Muscle layer of colon (tissue), 2 donors: ENCODE measurements around the gene GPR143.
"Not testable (repeated sequence)": the region's sequence is repeated elsewhere in the genome, so short reads cannot be mapped to it uniquely, and the experiment has no call there.

Source experiments
- H3K27ac ChIP-seq: one replicate; pipeline ENCODE4 v1.7.0; 2013; ENCODE audit warnings: low read depth, mild to moderate bottlenecking, low read length, moderate library complexity
- H3K27me3 ChIP-seq, 2 donors: one replicate each; pipeline ENCODE4 v1.7.0; 2013; ENCODE audit warnings: low read length in 2 of 2, mild to moderate bottlenecking in 2 of 2; ENCODE audit not compliant: insufficient read depth in 2 of 2, control insufficient read depth in 1 of 2
- H3K36me3 ChIP-seq: one replicate; pipeline ENCODE4 v1.7.0; 2013; ENCODE audit warnings: mild to moderate bottlenecking, low read length; ENCODE audit not compliant: insufficient read depth
- H3K4me1 ChIP-seq: one replicate; pipeline ENCODE4 v1.7.0; 2013; ENCODE audit warnings: mild to moderate bottlenecking, low read length; ENCODE audit not compliant: insufficient read depth
- H3K4me3 ChIP-seq, 2 donors: one replicate each; pipeline ENCODE4 v1.7.0; 2013; ENCODE audit warnings: low read length in 2 of 2, low read depth in 1 of 2, mild to moderate bottlenecking in 1 of 2, moderate library complexity in 1 of 2
- H3K9ac ChIP-seq: one replicate; pipeline ENCODE4 v1.7.0; 2013; ENCODE audit warnings: low read length
- H3K9me3 ChIP-seq: one replicate; pipeline ENCODE4 v1.7.0; 2013; ENCODE audit warnings: mild to moderate bottlenecking, low read length
- donor health status: abdominal sarcoma.
- donor health status: Adenocarcinoma of cecum.

The GPR143 gene

DNA sequence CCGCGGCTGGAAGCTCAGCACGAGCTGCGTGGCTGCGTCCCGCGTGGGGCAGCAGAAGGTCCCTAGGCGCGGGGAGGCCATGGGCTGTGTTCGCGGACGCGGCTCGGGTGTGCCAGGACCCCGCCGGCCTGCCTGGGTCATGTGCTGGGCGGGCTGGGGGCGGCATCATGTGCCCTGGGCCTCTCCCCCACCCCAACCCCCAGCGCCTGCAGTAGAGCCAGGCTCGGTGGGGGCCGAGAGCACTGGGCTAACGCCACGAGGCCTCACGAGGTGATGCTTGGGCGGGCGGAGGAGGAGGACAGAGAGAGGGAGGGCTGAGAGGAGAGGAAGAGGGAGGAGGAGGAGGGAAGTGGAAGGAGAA lies at the start of gene GPR143:
Gene GPR143 (minus strand): TSS at position 111 of the 361 bp plus-strand sequence. CDS start 30 bp downstream, at position 81.
- Histone ChIP-seq H3K36me3 (no peaks in the 10 kb centered on the region), H3K4me3 (no peak within 1 kb of the TSS), H3K9me3 (no peaks in the 10 kb centered on the region), H3K4me1 (no peaks in the 10 kb centered on the region), H3K27ac (no peak within 1 kb of the TSS), H3K9ac (no peak within 1 kb of the TSS), H3K27me3 (peaks cover 0 to 16% of the 10 kb centered on the region in 2 donors)

DNA sequence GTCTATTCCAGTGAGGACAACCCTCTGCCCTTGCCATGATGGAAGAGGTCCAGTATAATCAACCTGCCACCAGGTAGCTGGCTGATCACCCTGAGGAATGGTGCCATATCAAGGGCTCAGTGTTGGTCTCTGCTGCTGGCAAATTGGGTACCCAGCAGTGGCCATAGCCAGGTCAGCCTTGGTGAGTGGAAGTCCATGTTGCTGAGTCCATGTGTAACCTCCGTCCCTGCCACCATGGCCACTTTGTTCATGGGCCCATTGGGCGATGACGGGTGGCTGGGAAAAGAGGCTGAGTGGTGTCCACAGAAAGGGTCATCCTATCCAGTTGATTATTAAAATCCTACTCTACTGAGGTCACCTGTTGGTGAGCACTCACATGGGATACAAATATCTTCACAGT lies 45.4 kb upstream of the GPR143 start:
- H3K27me3 ChIP-seq, H3K4me1 ChIP-seq, H3K27ac ChIP-seq, H3K9me3 ChIP-seq, H3K4me3 ChIP-seq, H3K36me3 ChIP-seq, H3K9ac ChIP-seq: not testable (repeated sequence)

DNA sequence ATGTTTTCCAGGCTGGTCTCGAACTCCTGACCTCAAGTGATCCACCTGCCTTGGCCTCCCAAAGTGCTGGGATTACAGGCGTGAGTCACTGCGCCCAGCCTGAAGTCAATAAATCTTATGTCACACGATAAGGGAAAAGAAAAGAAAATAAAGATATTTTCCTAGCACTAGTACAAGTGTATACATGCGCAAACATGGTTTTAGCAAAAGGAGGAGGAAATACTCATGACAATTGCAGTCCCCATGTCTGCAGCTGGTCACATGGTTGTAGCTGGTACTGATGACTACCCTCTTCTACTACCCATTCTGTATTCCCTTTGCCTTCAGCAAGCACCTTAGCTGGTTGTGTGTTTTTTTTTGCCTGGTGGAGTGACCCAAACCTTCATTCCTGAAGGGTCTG lies 44.2 kb upstream of the GPR143 start:
- not testable (repeated sequence) for H3K27ac ChIP-seq, H3K4me3 ChIP-seq, H3K4me1 ChIP-seq, H3K36me3 ChIP-seq, H3K9me3 ChIP-seq, H3K9ac ChIP-seq, H3K27me3 ChIP-seq

DNA sequence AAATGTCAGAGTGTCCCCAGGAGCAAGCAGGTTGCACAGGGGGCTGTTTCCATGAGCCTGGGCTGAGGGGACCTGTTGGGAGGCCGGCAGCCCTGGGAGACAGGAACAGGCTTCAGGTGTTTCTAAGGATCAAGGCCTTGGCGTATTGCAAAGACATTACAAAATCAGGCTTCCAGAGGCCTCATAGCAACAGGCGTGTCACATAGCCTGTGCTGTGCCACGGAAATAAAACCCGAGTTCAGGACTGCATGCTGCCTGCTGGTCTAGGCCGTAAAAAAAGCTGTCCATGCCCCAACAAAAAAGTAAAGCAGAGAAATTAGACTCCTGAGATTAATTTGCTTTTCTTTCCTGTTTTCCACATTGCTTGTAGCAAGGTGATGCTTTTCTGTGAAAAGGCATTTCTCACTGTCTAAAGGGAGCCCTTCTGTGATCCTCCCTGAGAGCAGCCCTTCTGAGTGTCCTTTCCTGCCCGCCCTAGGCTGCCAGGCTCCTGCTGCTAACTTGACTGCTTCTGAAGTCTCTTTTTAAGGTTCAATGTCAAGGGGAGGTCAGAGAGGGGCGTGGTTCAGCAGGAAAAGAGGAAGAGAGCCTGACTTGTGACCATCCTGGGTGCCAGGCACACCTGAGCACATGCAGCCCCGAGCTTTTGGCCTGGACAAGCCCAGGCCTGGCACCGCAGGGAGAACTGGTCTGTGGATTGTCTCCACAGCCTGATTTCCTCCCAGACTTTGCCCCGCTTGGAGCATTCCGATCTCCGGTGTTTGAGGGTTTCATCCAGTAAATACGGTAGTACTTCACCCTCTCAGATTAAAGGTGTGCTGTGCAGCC lies 41.9 kb upstream of the GPR143 start:
- H3K27ac ChIP-seq = no peak overlapping the region
- H3K36me3 ChIP-seq = no peaks in the 10 kb centered on the region
- H3K27me3 ChIP-seq = no peaks in the 10 kb centered on the region
- no peaks in the 10 kb centered on the region for H3K9me3 ChIP-seq
- no peaks in the 10 kb centered on the region for H3K4me1 ChIP-seq
- H3K4me3 ChIP-seq = no peak overlapping the region
- no peak overlapping the region for H3K9ac ChIP-seq

DNA sequence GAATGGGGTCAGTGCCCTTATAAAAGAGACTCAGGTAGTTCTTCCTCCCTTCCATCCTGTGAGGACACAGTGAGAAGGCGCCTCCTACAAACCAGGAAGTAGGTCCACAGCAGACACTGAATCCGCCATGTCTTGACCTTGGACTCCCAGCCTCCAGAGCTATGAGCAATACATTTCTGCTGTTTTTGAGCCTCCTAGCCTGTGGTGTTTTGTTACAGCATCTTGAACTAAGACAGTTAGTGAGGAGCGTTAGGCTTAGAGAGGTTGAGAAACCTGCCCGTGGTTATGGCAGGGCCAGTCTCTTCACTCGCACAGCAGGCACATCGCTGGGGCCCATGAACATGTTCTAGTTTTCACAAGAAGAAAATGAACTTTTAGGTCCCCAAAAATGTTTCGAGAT lies 40.3 kb upstream of the GPR143 start:
- Histone ChIP-seq H3K36me3 (no peaks in the 10 kb centered on the region), H3K27me3 (no peaks in the 10 kb centered on the region)

DNA sequence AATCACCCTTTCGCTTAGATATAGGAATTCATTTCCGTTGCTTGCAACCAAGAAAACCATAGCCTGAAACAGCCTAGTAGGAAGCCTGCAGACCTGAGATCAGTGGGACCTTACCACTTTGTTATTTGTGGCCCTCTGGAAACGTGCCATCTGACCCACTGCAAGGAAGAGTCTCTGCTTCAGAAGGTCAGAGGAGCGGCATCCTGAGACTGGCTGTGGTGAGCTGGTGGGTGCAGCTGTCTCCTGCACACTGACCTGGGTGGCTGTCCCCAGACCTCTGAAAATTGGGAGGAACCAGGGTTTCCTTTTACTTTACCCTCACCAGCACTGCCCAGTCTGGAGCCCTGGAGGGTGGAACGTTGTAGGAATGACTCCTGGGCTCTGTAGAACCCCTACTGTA lies 38.8 kb upstream of the GPR143 start:
- Histone ChIP-seq H3K36me3 (no peaks in the 10 kb centered on the region), H3K4me1 (no peaks in the 10 kb centered on the region), H3K9me3 (no peaks in the 10 kb centered on the region), H3K27me3 (no peaks in the 10 kb centered on the region), H3K9ac (no peak overlapping the region), H3K27ac (no peak overlapping the region), H3K4me3 (no peak overlapping the region)

More for the DNA sequence above, 40.3 kb upstream of the GPR143 start:
- no peaks in the 10 kb centered on the region for H3K4me1 ChIP-seq
- no peak overlapping the region for H3K4me3 ChIP-seq
- H3K9ac ChIP-seq = no peak overlapping the region
- H3K27ac ChIP-seq = no peak overlapping the region
- H3K9me3 ChIP-seq = no peaks in the 10 kb centered on the region

DNA sequence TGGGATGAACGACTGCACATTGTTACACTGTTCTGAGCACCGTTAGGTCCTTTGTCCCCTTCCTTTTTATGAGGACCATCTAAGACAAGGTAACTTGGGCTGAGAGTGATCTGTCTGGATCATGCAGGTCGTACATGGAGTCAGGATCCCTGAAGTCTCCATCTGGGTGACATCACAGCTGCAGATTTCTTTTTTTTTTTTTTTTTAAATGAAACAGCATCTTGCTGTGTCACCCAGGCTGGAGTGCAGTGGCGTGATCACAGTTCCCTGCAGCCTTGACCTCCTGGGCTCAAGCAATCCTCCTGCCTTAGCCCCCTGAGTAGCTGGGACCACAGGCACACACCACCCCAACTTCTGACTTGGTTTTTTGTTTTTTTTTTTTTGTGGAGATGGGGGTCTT lies 37.1 kb upstream of the GPR143 start:
- no peaks in the 10 kb centered on the region for H3K4me1 ChIP-seq
- no peaks in the 10 kb centered on the region for H3K36me3 ChIP-seq
- H3K9ac ChIP-seq = no peak overlapping the region
- H3K27me3 ChIP-seq = no peaks in the 10 kb centered on the region
- H3K27ac ChIP-seq = no peak overlapping the region
- no peaks in the 10 kb centered on the region for H3K9me3 ChIP-seq
- H3K4me3 ChIP-seq = no peak overlapping the region

DNA sequence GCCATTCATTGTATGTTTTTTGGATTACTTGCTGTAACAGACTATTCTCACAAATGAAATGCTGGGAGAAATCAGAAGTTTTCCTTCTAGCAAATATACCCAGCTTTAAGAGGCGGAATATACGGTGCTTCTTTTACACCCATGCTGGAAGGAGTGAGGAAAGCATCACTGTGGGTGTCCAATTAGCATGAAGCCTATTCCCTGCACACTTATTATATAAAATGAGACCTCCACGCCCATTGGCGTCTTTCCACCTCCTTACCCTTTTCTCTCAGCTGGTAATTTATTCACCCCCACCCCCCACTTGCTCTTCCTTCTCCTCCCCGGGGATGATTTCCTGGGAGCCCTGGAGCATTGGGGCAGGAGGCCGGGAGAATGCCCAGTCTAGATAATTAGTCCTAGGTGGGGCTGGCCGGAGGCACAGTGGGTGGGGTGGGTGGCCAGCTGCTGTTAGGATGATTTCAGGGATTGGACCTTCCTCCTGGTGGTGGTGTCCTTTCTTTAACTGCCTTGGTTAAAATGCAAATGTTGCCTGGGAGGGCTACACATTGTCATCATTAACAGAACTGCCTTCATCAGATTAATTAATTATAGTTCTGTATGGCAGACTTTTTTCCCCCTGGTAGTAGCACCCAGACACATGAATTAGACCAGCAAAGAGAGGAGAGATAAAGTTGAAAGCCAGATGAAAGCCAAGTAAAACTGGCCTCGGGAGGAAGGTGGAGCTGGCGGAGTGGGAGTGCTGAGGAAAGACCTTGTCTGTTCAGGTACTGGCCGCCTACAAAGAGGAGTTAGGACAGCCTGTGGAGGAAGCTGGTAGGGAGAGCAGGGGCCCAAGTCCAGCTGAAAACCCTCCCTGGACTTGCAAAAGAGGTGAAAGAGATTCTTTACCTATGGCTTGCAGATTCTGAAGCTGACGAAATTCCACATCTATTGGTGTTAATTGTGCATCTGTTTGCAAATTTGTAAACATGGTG lies 32.0 kb upstream of the GPR143 start:
- Histone ChIP-seq H3K9me3 (no peaks in the 10 kb centered on the region), H3K9ac (no peak overlapping the region), H3K4me3 (no peak overlapping the region), H3K27me3 (no peaks in the 10 kb centered on the region), H3K36me3 (no peaks in the 10 kb centered on the region), H3K4me1 (no peaks in the 10 kb centered on the region), H3K27ac (no peak overlapping the region)

DNA sequence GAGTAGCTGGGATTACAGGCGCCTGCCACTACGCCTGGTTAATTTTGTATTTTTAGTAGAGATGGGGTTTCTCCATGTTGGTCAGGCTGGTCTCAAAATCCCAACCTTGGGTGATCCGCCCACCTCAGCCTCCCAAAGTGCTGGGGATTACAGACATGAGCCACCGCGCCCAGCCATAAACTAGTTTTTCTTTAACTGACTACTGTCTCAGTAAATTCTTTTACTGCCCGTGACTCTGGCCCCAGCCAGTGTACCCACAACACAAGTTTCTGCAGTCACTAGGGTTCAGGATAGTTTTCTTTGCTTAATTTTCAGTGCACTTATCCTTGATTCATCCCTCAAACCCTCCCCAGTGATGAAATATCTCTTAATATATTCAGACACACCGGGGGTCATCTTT lies 28.8 kb upstream of the GPR143 start:
- H3K27ac ChIP-seq = no peak overlapping the region
- peaks cover 0 to 6% of the 10 kb centered on the region in 2 donors for H3K27me3 ChIP-seq
- H3K4me1 ChIP-seq = no peaks in the 10 kb centered on the region
- H3K36me3 ChIP-seq = no peaks in the 10 kb centered on the region
- no peak overlapping the region for H3K9ac ChIP-seq
- H3K4me3 ChIP-seq = no peak overlapping the region
- H3K9me3 ChIP-seq = no peaks in the 10 kb centered on the region

DNA sequence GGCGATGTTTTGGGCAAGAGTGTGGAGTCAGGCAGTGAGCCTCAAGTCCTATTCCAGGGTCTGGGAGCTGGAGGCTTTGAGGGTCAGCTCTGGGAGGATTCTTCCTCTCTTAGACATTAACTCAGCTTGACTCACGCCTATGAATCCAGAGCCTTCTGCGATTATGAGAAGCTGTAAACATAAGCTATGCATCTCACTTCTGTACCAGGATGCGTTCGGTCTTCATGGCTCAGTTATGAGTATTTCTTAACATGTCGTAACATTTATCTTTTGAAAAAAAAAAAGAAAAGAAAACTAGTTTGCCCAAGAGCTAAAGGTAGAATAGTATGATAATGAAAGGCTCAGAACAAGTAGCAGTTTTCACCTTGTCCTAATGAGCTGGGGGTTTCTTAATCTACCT lies 25.2 kb upstream of the GPR143 start:
- H3K27ac ChIP-seq = no peak overlapping the region
- no peaks in the 10 kb centered on the region for H3K36me3 ChIP-seq
- no peaks in the 10 kb centered on the region for H3K4me1 ChIP-seq
- no peak overlapping the region for H3K4me3 ChIP-seq
- H3K9me3 ChIP-seq = no peaks in the 10 kb centered on the region
- H3K27me3 ChIP-seq = peaks cover 6 to 21% of the 10 kb centered on the region in 2 donors
- H3K9ac ChIP-seq = no peak overlapping the region

DNA sequence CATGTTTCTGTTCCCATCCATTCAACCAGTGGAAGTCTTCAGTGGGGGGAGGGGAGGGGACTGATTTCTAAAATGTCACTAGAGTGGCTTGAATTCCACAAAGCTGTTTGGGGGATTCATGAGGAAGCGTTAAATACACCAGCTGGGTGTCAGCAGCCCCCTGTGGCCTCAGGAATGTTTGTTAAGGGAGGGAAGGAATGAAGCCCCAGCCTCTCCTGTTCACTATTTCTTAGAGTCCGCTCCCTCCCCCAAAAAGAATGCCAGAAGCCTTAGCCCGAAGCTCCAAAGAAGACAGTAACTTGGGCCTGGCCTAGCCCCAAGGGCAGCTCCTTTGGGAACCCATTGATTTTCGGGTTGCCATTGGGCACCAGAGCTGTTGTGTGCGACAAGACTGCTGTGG lies 23.9 kb upstream of the GPR143 start:
- H3K4me1 ChIP-seq = no peaks in the 10 kb centered on the region
- H3K27ac ChIP-seq = no peak overlapping the region
- no peak overlapping the region for H3K9ac ChIP-seq
- peaks cover 6 to 21% of the 10 kb centered on the region in 2 donors for H3K27me3 ChIP-seq
- no peaks in the 10 kb centered on the region for H3K9me3 ChIP-seq
- no peak overlapping the region for H3K4me3 ChIP-seq
- H3K36me3 ChIP-seq = no peaks in the 10 kb centered on the region
